ENCODE results near the gene NCOA7. TPM values are rescaled to one million over a fixed set of nuclear protein-coding genes. Genes with fewer than 3 reads are reported as not detected.

Gene NCOA7
- total RNA-seq, 1 donor: 41.7 TPM

DNA sequence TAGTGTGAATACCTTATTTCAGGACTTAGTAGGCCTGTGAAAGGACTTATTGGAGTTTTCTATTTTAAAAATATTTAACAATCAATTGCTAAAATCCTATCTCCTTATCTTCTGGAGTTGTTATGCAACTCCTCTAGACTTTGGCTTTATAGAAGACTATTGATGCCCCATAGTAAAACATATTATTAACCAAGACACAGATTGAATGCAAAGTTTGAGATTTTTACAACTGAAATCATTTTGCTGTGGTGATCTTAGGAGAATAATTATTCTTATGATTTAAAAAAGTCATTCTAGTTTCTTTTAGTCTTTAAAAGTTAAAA, 36.9 kb upstream of the NCOA7 start:
- no peak overlapping the region for H3K4me3 ChIP-seq (ENCODE audit: low read depth, low read length)
- DNase-seq (ENCODE audit: low read depth): no peak
- TF ChIP-seq, protein P1, sequence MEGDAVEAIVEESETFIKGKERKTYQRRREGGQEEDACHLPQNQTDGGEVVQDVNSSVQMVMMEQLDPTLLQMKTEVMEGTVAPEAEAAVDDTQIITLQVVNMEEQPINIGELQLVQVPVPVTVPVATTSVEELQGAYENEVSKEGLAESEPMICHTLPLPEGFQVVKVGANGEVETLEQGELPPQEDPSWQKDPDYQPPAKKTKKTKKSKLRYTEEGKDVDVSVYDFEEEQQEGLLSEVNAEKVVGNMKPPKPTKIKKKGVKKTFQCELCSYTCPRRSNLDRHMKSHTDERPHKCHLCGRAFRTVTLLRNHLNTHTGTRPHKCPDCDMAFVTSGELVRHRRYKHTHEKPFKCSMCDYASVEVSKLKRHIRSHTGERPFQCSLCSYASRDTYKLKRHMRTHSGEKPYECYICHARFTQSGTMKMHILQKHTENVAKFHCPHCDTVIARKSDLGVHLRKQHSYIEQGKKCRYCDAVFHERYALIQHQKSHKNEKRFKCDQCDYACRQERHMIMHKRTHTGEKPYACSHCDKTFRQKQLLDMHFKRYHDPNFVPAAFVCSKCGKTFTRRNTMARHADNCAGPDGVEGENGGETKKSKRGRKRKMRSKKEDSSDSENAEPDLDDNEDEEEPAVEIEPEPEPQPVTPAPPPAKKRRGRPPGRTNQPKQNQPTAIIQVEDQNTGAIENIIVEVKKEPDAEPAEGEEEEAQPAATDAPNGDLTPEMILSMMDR (IDR thresholded peaks at IDR 0.05; ENCODE audit: insufficient read depth, low read length): no peak

- TF ChIP-seq, protein P1 (IDR thresholded peaks at IDR 0.05; ENCODE audit: insufficient read depth, low read length): no peak
- DNase-seq (ENCODE audit: low read depth): no peak
These were observed 36.2 kb upstream of the NCOA7 start for GRCh38 chr6:125754566-125754965.

DNA sequence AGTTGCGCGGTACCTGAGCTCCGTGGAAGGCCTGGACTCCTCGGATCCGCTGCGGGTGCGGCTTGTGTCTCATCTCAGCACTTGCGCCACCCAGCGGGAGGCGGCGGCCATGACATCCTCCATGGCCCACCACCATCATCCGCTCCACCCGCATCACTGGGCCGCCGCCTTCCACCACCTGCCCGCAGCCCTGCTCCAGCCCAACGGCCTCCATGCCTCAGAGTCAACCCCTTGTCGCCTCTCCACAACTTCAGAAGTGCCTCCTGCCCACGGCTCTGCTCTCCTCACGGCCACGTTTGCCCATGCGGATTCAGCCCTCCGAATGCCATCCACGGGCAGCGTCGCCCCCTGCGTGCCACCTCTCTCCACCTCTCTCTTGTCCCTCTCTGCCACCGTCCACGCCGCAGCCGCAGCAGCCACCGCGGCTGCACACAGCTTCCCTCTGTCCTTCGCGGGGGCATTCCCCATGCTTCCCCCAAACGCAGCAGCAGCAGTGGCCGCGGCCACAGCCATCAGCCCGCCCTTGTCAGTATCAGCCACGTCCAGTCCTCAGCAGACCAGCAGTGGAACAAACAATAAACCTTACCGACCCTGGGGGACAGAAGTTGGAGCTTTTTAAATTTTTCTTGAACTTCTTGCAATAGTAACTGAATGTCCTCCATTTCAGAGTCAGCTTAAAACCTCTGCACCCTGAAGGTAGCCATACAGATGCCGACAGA, 31.4 kb upstream of the NCOA7 start:
- no peak overlapping the region for H3K4me3 ChIP-seq (ENCODE audit: low read depth, low read length)

More at GRCh38 chr6:125754566-125754965, 36.2 kb upstream of the NCOA7 start:
- H3K4me3 ChIP-seq (ENCODE audit: low read depth, low read length): no peak overlapping the region

DNA sequence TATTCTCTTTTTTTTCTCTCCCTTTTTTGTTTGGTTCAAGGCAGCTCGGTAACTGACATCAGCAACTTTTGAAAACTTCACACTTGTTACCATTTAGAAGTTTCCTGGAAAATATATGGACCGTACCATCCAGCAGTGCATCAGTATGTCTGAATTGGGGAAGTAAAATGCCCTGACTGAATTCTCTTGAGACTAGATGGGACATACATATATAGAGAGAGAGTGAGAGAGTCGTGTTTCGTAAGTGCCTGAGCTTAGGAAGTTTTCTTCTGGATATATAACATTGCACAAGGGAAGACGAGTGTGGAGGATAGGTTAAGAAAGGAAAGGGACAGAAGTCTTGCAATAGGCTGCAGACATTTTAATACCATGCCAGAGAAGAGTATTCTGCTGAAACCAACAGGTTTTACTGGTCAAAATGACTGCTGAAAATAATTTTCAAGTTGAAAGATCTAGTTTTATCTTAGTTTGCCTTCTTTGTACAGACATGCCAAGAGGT, 30.8 kb upstream of the NCOA7 start:
- no peak overlapping the region for H3K4me3 ChIP-seq (ENCODE audit: low read depth, low read length)
- TF ChIP-seq, protein P1 (IDR thresholded peaks at IDR 0.05; ENCODE audit: insufficient read depth, low read length): no peak
- DNase-seq (ENCODE audit: low read depth): no peak

More for the DNA sequence above, 31.4 kb upstream of the NCOA7 start:
- DNase-seq (ENCODE audit: low read depth): no peak
- TF ChIP-seq, protein P1 (IDR thresholded peaks at IDR 0.05; ENCODE audit: insufficient read depth, low read length): peak; percentile 4

DNA sequence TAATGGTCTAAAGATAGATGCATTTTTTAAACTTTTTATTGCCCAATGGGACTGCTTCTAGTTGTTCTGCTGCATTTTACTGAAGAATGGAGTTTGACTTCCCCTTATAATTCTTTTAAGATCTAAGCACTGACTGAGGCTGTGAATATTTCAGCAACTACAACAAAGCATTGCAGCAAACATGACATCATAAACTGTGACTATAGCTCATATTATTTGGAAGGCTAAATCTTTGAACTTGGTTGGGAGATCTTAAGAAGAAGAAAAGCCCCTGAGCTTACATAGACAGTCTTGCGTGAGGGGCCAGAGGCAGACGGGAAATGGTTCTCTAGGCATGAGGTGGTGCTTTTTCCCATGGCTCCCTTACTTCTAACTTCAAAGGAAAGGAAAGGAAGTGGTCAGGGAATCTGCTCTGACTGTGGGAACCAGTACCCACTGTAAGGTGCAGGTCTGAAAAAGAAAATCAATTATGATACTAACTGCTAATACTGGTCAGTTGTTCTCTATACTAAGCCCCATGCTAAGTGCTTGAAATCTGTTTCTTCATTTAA, 26.6 kb upstream of the NCOA7 start:
- TF ChIP-seq, protein P1 (IDR thresholded peaks at IDR 0.05; ENCODE audit: insufficient read depth, low read length): no peak
- no peak overlapping the region for H3K4me3 ChIP-seq (ENCODE audit: low read depth, low read length)
- DNase-seq (ENCODE audit: low read depth): no peak

- no peak overlapping the region for H3K4me3 ChIP-seq (ENCODE audit: low read depth, low read length)
- DNase-seq (ENCODE audit: low read depth): no peak
- TF ChIP-seq, protein P1 (IDR thresholded peaks at IDR 0.05; ENCODE audit: insufficient read depth, low read length): no peak
These were observed 24.8 kb upstream of the NCOA7 start for GRCh38 chr6:125765944-125766343.

Data from fibroblast of the aortic adventitia (primary cell).